Chondrocyte (in vitro differentiated cells): ENCODE measurements around the gene LCK. TPM values are rescaled to one million over a fixed set of nuclear protein-coding genes. Genes with fewer than 3 reads are reported as not detected.

Experiments
- DNase-seq: peaks from one replicate; pipeline ENCODE4 v3.0.0; 2021; ENCODE audit warnings: mixed read lengths, low spot score
- H3K27ac Mint-ChIP-seq: one replicate; pipeline ENCODE4 v1.8.0; 2021; ENCODE audit warnings: mild to moderate bottlenecking, moderate library complexity, mixed read lengths; ENCODE audit not compliant: unreplicated experiment
- H3K27me3 Mint-ChIP-seq: 2 replicates; pipeline ENCODE4 v1.8.0; 2021; ENCODE audit warnings: low read depth, mixed read lengths
- H3K36me3 Mint-ChIP-seq: 2 replicates; pipeline ENCODE4 v1.8.0; 2021; ENCODE audit warnings: low read depth, mixed read lengths
- H3K4me1 Mint-ChIP-seq: 2 replicates; pipeline ENCODE4 v1.8.0; 2021; ENCODE audit warnings: low read depth, mild to moderate bottlenecking, mixed read lengths
- H3K4me3 Mint-ChIP-seq: one replicate; pipeline ENCODE4 v1.8.0; 2021; ENCODE audit warnings: mild to moderate bottlenecking, moderate library complexity, mixed read lengths; ENCODE audit not compliant: unreplicated experiment
- H3K9me3 Mint-ChIP-seq: 2 replicates; pipeline ENCODE4 v1.8.0; 2021; ENCODE audit warnings: low read depth, mixed read lengths
- total RNA-seq: library from RNA; stranded (reverse); gene quantifications from 3 replicates; pipeline ENCODE4 v1.2.1, GENCODE V29; 2021
- TF ChIP-seq, protein P1 (sequence below): fragments of 200-600 bp; sonication (generic); IDR thresholded peaks from 2 replicates; pipeline ENCODE4 v1.5.0; 2021; ENCODE audit warnings: antibody characterized with exemption, mild to moderate bottlenecking, moderate library complexity

LCK gene
- total RNA-seq, 1 donor from 2014 or later = not detected

DNA sequence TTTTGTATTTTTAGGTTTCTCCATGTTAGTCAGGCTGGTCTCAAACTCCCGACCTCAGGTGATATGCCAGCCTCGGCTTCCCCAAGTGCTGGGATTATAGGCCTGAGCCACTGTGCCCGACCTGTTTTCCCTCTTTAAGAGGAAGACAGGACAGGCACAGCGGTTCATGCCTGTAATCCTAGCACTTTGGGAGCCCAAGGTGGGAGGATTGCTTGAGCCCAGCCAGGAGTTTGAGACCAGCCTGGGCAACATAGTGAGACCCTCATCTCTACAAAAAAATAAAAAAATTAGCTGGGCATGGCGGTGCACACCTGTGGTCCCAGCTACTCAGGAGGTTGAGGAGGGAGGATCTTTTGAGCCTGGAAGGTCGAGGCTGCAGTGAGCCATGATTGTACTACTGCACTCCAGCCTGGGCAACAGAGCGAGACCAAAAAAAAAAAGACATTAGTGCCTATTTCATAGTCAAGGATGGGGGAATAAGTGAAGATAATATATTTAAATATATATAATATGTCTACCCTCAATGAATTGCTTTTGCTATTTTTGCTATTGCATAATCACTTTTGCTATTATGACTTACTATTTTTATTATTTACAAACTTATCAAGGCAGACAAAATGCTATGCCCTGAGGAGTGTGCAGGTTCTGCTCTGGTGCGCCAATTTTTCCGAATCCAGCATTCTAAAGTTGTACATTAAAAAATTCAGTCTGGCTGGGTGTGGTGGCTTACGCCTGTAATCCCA lies 67.2 kb downstream of the LCK start:
- Mint-ChIP-seq H3K4me3 (no peak overlapping the region), H3K4me1 (peaks cover 8% of the 10 kb centered on the region), H3K9me3 (no peaks in the 10 kb centered on the region), H3K27ac (no peak overlapping the region), H3K27me3 (no peaks in the 10 kb centered on the region), H3K36me3 (peaks cover 3% of the 10 kb centered on the region)
- no peak for DNase-seq
- TF ChIP-seq, protein P1, sequence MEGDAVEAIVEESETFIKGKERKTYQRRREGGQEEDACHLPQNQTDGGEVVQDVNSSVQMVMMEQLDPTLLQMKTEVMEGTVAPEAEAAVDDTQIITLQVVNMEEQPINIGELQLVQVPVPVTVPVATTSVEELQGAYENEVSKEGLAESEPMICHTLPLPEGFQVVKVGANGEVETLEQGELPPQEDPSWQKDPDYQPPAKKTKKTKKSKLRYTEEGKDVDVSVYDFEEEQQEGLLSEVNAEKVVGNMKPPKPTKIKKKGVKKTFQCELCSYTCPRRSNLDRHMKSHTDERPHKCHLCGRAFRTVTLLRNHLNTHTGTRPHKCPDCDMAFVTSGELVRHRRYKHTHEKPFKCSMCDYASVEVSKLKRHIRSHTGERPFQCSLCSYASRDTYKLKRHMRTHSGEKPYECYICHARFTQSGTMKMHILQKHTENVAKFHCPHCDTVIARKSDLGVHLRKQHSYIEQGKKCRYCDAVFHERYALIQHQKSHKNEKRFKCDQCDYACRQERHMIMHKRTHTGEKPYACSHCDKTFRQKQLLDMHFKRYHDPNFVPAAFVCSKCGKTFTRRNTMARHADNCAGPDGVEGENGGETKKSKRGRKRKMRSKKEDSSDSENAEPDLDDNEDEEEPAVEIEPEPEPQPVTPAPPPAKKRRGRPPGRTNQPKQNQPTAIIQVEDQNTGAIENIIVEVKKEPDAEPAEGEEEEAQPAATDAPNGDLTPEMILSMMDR = no peak

- H3K27me3 Mint-ChIP-seq = no peaks in the 10 kb centered on the region
- DNase-seq = no peak
- peak overlapping the region; percentile 12 for H3K27ac Mint-ChIP-seq
- H3K9me3 Mint-ChIP-seq = no peaks in the 10 kb centered on the region
- TF ChIP-seq, protein P1 = no peak
- H3K4me1 Mint-ChIP-seq = peaks cover 8% of the 10 kb centered on the region
- H3K36me3 Mint-ChIP-seq = peaks cover 4% of the 10 kb centered on the region
- H3K4me3 Mint-ChIP-seq = no peak overlapping the region
Measured at GRCh38 chr1:32321712-32322291, 70.7 kb downstream of the LCK start.

DNA sequence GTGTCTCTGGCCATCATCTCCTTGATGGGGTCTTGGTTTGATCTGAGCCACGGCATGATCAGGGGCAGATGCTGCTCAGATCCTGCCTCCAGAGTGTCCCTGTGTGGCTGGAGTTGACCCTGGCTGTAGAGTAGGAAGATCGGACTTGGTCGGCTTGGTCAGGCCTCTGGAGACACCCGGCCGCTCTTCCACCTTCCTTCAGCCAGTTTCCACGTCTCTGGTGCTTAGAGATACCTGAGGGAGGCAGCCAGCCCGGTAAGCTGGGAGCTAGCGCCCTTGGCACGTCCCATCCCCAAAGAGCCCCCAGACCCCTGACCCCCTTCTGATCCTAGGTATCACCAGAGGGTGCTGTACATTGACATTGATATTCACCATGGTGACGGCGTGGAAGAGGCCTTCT lies 76.1 kb downstream of the LCK start:
- Mint-ChIP-seq H3K4me1 (no peaks in the 10 kb centered on the region), H3K4me3 (no peak overlapping the region), H3K9me3 (no peaks in the 10 kb centered on the region), H3K36me3 (peaks cover 23% of the 10 kb centered on the region), H3K27ac (no peak overlapping the region), H3K27me3 (no peaks in the 10 kb centered on the region)
- DNase-seq = no peak
- TF ChIP-seq, protein P1 = no peak

DNA sequence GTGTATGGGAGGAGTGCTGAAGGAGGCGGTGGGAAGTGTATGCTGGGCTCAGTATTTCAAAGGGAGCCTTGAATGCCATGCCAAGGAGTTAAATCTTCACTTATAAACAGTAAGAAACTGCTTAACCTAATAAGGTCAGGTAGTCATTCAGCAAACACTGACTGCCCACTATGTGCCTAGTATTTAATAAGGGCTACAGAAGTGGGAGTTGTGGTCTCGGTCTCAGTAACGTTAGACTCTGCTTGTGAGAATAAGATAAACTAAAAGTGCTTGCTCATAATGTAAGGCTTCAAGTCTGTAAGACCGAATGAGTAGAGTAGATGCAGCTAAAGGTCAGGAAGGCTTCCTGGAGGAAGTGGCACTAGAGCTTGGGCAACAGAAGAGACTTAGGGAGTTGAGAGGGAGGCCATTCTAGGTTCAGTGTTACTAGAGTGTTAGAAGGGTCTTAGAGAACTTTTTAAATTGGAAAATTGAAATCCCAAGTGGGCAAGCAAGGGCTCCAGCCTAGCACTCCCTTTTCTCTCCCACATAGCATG lies 78.9 kb downstream of the LCK start:
- DNase-seq = no peak
- Mint-ChIP-seq H3K36me3 (peaks cover 27% of the 10 kb centered on the region), H3K27me3 (no peaks in the 10 kb centered on the region), H3K9me3 (no peaks in the 10 kb centered on the region), H3K4me3 (no peak overlapping the region), H3K27ac (no peak overlapping the region), H3K4me1 (peaks cover 18% of the 10 kb centered on the region)
- TF ChIP-seq, protein P1 = no peak

- H3K4me1 Mint-ChIP-seq = peaks cover 19% of the 10 kb centered on the region
- TF ChIP-seq, protein P1 = no peak
- H3K27ac Mint-ChIP-seq = no peak overlapping the region
- no peaks in the 10 kb centered on the region for H3K9me3 Mint-ChIP-seq
- H3K27me3 Mint-ChIP-seq = no peaks in the 10 kb centered on the region
- no peak overlapping the region for H3K4me3 Mint-ChIP-seq
- peaks cover 24% of the 10 kb centered on the region for H3K36me3 Mint-ChIP-seq
- no peak for DNase-seq
Measured at GRCh38 chr1:32330558-32331151, 79.6 kb downstream of the LCK start.
